D341Med (cell line): ENCODE data around the gene GLRA3.
"Not testable (repeated sequence)": the region's sequence is repeated elsewhere in the genome, so short reads cannot be mapped to it uniquely, and the experiment has no call there.

Experiments used
- DNase-seq: peaks from one replicate; pipeline ENCODE4 v3.0.0; 2012; ENCODE audit warnings: low spot score

GLRA3 gene

DNA sequence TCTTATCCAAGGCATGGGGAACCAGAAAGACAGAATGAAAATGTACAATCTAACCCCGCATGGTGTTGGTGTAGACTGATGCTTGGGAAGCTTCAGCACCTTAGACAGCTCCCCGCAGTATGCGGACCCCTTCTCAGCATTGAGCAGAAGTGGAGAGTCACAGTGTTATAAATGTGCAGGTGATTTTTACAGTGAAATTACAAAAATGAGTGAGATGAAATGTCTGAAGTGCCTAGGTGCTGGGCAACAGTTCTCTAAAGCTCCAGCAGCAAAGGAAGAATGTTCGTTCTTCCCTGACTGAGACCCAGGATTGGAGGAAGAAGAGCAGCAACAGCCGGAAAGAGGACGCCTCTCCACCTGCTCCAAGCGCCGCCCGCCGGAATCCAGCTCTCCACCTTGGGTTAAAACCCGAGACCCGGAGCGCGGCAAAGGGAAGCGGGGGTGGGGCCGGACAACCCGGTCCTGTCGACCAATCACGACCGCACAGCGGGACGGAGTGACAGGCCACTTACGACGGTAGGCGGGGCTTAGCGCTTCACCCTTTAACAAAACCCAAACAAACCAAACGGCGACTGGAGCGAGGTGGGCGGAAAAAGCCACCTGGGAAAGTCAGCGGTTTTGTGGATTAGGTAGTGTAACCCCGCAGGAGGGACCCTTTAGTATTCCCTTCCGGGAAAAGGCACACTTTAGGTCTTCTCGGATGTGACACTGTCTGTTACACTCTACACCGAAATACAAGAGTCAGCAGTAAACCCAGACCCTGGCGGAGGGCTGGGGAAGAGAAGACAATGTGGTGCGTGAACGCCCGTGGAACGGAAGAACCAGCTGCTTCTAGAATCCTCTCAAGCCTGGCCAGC, at the start of gene GLRA3:
Gene GLRA3 (minus strand): TSS at position 403 of the 857 bp plus-strand sequence. CDS start 436 bp downstream, outside the sequence.
- DNase-seq = peak; percentile 94

DNA sequence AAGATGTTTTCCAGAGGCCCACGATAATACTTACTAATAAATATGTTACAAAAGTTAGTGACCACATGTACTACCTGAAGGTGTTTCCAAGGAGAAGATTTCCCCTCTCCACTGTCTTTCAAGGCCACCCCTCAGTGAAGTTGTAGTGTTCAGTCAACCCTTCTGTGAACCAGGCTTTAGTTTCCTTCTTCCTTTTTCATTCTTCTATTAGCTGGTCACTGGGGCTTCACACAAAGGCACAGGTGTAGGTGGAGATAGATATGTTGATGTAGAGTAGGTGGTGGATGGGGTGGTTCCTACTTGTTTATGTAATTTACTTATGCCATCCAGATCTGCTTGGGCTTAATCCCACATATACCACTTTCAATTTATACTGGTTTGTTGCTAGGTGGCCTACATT, 45.9 kb upstream of the GLRA3 start:
- no peak for DNase-seq

DNA sequence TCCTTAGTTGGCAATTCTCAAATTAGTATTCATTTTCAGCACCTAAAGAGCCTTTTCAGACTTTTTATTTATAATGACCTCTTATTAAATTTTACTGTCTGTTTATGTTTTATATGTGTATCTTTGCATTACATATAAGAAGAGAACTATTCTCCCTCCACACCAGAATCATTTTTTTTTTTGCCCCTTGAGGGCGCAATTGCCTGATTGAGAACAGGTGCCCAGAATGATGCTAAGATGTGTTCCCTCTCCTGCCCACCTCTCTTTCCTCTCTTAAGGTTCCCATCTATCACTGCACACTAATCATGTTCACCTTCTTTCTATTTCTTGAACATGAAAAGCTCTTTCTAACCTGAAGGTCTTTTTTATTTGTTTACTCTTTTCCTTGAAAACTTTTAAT, 44.9 kb upstream of the GLRA3 start:
- DNase-seq = peak; percentile 62

DNA sequence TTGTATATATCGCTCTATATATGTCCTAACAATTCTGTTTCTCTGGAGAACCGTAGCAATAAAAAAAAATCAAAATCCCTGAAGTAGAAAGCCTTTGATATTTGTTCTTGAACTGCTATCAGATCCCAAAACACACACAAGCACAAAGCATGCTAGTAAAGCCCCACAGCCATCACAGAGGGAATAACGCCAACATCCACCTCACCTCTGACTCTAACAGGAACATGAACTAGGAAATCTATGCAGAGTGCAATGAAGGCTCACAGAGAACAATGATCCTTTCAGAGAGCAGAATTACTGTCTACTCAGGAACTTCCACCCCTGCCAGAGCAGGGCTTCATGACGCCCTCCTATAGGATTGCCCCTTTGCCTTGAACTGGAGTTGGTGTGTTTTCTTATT, 44.1 kb upstream of the GLRA3 start:
- not testable (repeated sequence) for DNase-seq

DNA sequence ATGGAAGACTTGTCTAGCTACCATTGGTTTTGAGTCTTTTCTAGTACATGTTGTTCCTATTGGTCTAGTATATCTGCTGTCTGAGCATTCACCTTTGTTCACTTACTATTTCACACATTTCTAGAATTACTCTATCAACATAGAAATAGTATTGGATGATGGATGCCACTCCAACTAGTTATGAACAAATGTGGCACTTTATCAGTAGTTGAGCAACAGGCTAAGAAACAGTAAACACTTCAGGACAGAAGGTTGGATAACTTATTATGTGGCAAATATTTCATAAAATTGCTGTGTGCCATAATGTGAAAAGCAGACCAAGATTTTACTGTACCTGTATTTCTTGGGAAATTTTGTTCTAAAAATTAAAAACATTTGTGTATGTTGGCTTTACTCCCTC, 42.4 kb upstream of the GLRA3 start:
- DNase-seq = no peak

DNA sequence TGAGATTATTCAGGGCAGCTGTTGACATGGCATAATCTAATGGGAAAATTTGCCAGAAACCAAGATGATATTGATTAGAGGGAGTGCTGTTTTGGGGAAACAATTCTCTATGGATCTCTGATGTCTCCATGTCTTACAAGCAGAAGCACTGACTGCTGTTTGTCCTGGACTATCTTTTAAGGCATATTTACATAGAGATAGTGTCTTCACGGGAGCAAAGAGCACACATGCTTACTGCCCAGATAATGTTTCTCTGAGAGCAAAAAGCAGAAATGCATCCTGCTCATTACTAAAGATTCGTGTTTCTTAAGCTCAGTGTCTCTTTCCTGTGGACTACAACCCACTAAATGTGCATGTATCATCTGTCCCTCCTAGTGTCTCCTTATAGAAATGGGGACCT, 41.3 kb upstream of the GLRA3 start:
- DNase-seq = no peak

DNA sequence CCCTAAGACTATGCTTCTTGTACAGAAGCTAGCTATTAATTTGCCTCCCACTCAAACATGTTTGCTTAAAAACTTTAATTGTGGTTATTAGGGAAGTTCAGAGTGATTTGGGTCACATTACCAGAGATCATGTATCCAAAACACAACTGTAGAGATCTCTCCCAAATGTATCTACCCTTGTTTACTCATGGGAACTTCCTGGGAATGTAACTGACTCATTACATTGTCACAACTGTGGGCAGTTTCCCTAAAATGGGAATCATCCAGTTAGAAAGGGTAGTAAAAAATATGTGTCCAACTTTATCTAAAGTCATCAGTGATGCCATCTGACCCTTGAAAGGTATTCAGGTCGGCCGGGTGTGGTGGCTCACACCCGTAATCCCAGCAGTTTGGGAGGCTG, 40.3 kb upstream of the GLRA3 start:
- DNase-seq = no peak

DNA sequence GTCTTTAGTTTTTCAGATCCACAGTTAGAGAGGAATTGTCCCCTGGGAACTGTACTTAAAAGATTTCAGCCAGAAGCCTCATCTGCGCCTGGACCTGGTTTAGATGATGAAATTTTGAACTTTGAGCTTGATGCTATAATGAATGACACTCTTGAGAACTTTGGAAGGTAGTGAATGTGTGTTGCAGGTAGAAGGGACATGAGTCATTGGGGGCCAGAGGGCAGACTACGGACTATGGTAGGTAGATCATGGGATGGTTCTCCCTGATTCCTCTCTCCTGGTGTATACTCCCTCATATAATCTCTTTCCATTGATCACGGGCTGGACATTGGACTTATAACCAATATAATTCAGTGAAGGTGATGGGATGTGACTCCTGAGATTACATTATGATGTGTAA, 38.9 kb upstream of the GLRA3 start:
- no peak for DNase-seq

DNA sequence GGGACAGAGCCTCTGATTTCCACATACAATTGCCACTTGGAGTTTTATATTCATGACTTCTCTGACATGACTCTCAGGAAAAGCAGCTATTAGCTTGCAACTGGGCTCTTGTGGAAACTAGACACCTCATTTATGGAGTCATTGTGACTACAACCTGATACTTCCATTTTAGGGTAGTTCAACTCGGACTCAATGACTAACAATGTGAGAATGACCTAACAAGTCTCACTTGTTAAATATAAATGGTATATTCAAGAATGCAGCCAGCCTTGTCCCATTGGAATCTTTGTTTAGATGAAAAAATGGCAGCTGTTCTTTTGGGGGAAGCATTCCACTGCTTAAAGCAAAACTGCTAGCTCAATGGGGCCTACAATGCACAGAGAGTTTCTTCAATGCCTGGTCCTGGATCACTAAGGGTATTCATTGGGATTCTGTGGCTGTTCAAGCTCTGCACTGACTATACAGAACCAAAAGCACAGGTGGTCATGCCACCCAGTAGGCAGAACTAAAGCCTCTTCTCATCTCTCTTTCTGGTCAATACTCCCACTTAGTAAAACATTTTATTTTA, 36.5 kb upstream of the GLRA3 start:
- DNase-seq = no peak

DNA sequence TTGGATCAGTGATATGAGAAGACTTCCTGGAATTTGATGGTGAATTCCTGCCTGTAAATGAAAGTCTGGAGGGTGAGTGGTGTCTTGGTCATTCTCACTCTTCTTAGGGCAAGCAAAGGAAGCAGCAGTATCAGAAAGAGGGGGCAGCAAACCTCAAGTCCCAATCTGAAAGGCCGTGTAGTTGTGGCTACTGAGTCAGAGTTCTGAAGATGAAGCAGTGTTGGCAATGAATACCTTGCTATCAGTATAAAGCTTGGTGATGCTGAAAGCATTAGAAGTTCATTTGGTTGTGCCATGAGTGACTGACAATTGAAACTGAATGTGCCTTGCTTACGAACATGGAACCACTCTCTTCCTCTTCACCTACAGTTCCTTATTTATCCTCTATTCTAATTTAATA, 35.0 kb upstream of the GLRA3 start:
- DNase-seq = no peak

DNA sequence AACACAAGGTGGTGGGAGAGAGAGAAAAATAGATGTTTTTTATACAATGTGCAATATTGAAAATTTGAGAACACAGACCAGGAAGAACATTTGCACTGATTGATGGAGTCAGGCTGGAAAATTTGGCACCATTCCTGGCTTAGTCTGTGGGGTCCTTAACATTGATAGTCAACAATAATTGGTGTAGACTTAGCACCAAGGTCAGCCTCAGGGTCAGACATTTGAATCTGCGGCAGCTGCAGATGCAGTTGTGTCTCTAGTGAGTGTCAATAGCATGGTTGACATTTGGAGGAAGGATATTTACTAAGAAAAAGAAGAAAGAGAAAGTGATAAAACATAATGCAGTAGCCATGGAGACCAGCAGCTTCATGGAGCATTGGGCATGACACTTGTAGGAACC, 31.5 kb upstream of the GLRA3 start:
- DNase-seq = no peak

DNA sequence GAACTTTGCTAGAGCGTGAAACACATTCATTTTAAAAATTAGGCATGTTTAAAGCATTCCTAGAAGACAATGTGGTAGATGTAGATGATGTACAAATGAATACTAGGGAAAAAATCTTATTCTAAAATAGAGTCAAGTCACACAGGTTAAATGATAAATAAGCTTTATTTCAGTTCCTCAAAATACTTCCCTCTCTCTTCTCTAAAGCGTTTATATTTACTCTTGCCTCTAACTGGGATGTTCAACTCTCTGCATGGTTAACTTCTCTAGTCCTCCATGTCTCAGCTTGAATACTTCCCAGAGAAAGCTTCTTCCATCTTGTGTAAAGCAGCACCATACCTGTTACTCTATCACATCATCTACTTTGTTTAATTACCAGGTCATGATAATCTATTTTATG, 30.9 kb upstream of the GLRA3 start:
- no peak for DNase-seq

DNA sequence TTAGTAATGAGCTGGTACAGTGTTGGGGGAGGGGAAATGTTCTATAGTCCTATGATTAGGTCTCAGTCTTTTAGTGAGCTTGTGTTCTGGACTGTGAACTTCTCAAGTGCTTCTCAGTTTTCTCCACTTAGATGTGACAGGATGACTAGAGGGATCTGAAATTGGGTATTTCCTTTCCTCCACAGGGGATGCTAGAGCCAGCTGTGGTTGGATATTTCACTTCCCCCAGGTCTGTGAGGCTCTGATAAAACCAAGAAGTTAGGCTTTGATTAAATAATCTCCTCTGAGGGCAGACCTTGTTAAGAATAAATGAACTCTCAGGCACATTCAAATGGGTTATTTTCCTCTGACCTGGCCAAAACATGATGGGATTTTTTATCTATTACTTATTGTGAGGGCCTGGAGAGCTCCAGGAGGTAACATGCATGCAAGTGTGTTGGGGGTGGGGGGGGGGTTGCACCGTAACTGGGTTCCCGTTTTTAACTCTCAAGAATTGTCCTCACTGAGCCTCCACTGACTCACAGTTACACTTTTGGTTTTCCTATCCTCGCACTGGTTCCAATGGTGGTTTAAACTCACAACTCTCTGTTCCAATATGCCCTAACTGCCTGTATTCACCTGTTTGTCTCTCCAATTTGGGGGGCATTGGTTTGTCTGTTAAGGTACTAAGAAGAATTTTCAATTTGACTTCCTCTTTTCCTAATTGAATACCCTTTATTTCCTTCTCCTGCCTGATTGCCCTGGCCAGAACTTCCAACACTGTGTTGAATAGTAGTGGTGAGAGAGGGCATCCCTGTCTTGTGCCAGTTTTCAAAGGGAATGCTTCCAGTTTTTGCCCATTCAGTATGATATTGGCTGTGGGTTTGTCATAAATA, 28.1 kb upstream of the GLRA3 start:
- DNase-seq = no peak

DNA sequence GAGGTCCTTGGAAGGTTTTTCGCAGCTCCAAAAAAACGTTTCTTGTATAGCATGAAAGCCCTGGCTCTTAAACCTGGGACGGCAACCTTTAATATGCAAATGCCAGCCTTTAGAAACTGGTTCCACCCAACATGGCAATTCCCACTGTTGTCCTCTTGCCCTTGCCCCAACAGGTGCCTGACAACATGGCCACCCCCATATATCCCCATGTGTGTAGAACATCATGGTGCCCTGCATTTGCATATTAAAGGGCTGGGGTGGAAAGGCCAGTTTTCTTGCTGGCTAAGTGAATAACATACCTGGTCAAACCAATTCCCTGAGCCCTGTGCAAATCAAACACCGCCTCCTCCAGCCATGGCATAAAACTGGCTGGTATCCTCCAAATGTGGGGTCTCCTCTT, 26.0 kb upstream of the GLRA3 start:
- DNase-seq = no peak

DNA sequence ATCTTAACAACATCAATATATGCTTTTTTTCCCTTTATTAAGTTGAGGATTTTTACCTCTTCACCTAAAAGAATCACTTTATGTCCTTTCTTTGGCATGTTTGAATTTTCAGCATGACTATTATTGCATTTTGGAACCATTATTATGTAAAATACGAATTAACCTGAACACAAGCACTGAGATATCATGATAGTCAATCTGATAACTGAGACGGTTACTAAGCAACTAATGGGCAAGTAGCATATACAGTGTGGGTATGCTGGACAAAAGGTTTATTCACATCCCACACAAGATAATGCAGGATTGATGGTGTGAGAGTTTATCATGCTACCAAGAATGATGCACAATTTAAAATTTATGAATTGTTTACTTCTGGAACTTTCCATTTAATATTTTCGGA, 24.6 kb upstream of the GLRA3 start:
- DNase-seq = no peak

DNA sequence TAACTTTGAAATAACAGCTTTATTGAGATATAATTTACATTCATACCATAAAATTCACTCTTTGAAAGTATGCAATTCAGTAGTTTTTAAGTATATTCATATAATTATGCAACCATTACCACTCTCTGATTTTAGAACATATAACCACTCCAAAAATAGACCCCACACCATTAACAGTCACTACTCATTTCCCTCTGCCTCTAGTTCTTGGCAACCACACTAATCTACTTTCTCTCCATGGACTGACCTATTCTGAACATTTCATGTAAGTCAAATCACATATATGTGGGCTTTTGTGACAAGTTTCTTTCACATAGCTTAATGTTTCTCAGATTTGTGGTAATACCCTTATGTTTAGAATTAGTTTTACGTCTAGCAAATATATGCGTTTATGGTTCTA, 19.5 kb upstream of the GLRA3 start:
- DNase-seq = no peak

DNA sequence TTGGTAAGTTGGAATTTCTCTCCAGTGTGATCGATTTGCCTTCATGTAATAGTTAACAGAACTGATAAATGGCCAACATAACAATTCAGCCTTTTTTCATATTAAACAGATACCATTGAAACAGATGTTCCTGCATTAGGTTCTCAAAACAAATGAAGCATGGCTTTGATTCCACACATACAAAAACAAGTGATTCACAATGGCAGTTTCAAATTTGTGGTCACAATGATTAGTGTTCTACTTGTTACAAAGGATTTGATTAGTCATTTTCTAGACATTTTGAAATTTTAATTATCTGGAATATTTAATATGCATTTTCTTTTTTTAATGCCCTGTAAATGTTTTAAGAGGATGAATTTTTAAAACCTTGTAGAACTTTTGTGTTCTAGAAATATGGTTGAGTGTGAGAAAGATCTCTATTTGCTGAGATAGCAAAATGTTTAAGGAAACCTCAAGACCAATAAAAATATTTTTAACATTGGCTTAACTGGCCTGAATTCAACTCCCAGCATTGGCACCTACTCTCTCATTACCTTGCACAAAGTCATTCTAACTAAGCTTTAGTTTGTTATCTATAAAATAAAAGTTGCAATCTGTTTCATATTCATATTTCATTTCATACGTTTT, 18.9 kb upstream of the GLRA3 start:
- no peak for DNase-seq

DNA sequence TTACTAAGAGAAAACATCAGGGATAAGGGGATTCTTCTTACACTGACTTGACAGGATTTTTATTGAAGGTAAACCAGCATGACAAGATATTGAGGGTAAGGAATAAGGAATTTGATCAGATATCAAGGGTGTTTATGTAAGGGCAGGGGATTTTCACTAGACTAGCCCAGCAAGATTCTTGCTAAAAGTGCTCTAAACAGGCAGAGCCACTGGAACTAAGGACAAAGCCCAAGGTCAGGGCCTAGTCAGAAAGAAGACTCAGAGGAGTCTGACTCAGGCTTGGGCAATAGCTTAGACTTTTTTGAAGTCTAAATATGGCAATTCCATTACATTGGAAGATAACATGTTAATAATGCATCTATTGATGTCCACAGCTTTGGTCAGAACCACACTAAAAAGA, 6.5 kb upstream of the GLRA3 start:
- no peak for DNase-seq

DNA sequence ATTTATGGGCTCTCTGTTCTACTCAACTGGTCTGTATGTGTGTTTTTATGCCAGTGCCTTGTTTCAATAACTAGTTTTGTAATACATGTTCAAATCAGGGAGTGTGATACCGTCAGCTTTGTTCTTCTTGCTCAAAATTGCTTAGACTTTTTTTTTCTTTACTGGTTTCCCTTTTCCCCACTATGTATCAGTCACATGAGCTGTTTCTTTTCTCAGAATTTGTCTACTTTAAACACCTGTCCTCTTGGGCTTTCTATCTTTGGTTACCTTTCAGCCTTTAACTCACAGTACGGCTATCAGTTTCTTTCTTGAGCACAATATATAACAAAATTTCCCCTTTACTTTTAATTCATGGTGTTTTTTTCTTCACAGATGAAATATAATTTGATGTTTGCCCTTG, 5.4 kb upstream of the GLRA3 start:
- DNase-seq = no peak

DNA sequence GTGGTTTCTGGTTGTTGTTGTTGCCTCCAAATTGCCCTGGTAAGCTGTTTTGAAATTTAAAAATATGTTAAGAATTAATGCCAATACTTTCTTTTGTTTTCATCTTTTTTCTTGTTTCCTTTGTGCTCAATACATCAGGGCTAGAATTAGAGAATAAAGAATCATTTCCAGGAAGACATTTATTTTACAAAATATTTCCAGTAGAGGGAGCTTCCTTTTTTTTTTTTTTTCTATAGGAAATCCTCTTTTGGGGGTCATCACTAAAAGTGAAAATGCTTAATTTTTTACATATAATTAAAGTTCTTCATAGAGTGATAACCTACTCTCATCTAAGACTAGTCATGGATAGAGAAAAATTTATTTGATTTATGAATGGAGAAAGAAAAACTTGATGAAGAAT, 2.4 kb downstream of the GLRA3 start:
- no peak for DNase-seq

DNA sequence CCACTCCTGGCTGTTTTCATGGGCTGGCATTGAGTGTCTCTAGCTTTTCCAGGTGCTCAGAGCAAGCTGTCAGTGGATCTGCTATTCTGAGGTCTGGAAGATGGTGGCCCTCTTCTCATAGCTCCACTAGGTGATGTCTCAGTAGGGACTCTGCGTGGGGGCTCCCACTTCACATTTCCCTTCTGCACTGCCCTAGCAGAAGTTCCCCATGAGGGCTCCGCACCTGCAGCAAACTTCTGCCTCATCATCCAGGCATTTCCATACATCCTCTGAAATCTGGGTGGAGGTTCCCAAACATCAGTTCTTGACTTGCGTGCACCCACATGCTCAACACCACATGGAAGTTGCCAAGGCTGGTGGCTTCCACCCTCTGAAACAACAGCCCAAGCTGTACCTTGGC, 13.8 kb downstream of the GLRA3 start:
- no peak for DNase-seq

DNA sequence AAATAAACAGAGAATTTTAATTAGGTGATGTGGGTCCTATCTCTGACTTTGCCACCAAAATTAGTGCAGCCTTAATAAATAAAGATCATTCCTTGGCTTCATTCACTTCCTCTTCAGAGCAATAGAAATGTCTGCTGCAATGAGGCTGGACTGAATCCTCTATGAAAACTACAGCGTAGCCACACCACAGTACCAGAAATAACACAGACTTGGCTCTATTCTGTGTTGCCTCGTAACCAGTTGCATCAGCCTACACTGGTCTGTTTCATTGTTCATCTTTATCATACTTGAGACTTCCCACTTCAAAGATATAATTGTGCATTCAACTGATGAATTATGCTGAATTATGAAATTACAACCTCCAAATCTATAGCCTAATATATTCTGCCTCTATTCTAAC, 15.8 kb downstream of the GLRA3 start:
- no peak for DNase-seq

DNA sequence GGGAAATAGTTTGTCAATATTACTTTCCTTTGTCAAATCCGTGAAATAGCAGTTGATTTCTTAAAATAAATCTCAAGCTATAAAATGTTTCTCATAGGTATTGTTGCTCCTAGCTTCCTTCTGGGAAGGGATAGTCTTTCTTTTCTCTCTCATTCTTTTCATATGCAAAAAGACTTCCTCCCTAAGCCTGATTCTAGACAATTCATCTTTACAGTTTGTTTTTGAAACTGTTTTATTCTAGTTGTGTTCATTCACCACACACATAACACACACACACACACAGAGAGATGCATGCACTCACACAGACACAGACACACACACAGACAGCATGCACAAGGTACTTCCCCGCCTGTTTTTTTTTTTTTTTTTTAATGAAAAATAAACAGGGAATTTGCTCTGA, 18.2 kb downstream of the GLRA3 start:
- no peak for DNase-seq
